G401 (cell line): ENCODE results near the gene NRROS. TPM values are rescaled to one million over a fixed set of nuclear protein-coding genes. Genes with fewer than 3 reads are reported as not detected.

Experiments
- DNase-seq: peaks from one replicate; pipeline ENCODE4 v3.0.0-alpha.2; 2015; ENCODE audit warnings: low spot score
- in situ Hi-C: cut with HindIII; loops from 2 replicates; pipeline ENCODE4 v1.10.0; 2016; ENCODE audit warnings: low sequenced_read_pairs, mixed read lengths
- total RNA-seq: library from RNA; depleted of rRNA; stranded (reverse); fragments of >200 nt; shearing (Covaris generic); gene quantifications from 2 replicates; pipeline ENCODE4 v1.2.3, GENCODE V29; 2014

NRROS gene
- total RNA-seq, 1 experiment from 2014 or later, result 7.1 TPM

GRCh38 chr3:196667056-196667825 lies 27.7 kb downstream of the NRROS start:
- in situ Hi-C loops, result no loop called here

DNA sequence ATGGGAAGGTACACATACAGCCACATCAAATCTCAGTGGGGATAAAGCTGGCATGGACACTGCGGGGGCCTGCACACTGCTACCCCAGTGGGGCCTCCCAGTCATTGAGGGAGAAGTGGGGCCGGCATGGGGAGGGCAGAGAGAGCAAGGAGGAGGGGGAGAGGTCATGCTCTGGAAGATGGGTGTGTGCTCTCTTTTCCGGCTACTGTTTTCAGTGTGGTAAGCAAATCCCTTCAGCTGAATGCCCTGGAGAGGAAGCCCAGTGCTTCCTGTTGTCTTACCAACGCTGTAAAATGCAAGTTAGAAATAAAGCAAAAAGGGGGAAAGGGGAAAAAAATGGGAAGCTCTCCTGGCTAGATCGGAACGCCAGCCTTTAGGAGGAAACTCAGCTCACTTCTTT lies 30.8 kb downstream of the NRROS start:
- no peak for DNase-seq
- in situ Hi-C loops, result no loop called here

More at GRCh38 chr3:196667056-196667825, 27.7 kb downstream of the NRROS start:
- no peak for DNase-seq

GRCh38 chr3:196673632-196674031 lies 34.1 kb downstream of the NRROS start:
- in situ Hi-C loops, result no loop called here
- DNase-seq, result no peak

GRCh38 chr3:196677353-196677752 lies 37.9 kb downstream of the NRROS start:
- no peak for DNase-seq
- in situ Hi-C loops, result no loop called here

- no peak for DNase-seq
- in situ Hi-C loops, result no loop called here
Measured at GRCh38 chr3:196677931-196678330, 38.4 kb downstream of the NRROS start.

DNA sequence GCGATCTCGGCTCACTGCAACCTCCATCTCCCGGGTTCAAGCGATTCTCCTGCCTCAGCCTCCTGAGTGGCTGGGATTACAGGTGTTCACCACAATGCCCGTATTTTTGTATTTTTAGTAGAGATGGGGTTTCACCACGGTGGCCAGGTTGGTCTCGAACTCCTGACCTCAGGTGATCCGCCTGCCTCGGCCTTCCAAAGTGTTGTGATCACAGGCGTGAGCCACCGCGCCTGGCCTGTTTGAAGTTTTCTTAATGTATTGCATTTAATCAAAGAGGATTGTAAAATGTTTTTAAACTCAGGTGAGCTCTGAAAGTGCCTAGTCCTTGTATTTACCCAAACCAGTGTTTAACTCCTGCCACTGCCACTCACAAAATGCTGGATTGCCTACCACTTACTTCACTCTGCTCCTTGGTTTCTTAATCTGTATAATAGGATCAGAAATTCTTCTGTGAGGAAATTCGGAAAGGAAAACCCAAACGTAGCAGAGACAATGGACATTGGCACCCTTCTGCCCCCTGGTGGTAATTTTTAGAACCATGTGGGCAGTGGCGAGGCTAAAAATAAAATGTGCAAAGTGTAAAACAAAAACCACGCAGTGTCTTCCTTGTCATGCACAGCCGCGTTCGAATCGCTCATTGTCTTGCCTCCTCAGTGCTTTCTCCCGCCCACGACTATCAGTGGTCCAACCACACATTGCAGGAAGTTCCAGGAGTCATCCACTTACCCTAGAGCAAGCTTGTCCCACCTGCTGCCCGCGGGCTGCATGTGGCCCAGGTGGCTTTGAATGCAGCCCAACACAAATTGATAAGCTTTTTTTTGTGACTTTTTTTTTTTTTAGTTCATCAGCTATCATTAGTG lies 45.3 kb downstream of the NRROS start:
- peak; percentile 80 for DNase-seq
- in situ Hi-C loops, result no loop called here

GRCh38 chr3:196686436-196686835 lies 46.9 kb downstream of the NRROS start:
- DNase-seq, result no peak
- in situ Hi-C loops, result no loop called here

GRCh38 chr3:196688349-196688748 lies 48.9 kb downstream of the NRROS start:
- in situ Hi-C loops, result no loop called here
- DNase-seq, result no peak

- in situ Hi-C loops, result no loop called here
- DNase-seq, result no peak
Measured at GRCh38 chr3:196689941-196690660, 50.6 kb downstream of the NRROS start.

DNA sequence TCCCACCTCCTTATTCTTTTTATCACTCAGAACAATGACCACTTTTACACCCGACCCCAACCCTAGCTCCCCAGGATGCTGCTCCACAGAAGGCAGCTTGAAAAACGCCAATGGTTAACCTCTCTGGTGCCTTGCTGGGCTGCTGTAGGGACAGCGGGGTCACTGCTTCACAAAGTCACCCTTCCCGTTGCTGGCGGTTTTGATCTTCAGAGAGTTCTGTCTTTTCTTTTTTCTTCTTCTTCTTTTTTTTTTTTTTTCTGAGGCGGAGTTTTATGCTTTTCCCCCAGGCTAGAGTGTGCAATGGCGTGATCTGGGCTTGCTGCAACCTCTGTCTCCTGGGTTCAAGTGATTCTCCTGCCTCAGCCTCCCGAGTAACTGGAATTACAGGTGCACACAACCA lies 51.9 kb downstream of the NRROS start:
- in situ Hi-C loops, result no loop called here
- no peak for DNase-seq

DNA sequence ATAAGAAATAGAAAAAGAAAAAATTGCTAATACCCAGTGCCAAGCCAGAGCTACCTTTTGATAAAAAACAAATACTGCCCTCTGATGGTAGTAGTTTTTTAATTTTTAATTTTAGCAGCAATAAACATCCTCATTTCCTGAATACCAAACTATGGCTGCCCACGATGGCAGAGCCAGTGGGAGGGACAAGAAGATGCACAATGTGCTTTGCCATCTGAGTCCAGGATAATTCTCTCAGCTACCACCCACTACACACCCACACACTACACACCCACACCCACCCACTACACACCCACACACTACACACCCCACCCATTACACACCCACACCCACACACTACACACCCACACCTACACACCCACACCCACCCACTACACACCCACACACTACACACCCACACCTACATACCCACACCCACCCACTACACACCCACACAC lies 54.7 kb downstream of the NRROS start:
- no peak for DNase-seq
- in situ Hi-C loops, result no loop called here

- in situ Hi-C loops, result no loop called here
- no peak for DNase-seq
Measured at GRCh38 chr3:196694941-196695848, 55.7 kb downstream of the NRROS start.

- in situ Hi-C loops, result no loop called here
- no peak for DNase-seq
Measured at GRCh38 chr3:196695849-196696226, 56.3 kb downstream of the NRROS start.

DNA sequence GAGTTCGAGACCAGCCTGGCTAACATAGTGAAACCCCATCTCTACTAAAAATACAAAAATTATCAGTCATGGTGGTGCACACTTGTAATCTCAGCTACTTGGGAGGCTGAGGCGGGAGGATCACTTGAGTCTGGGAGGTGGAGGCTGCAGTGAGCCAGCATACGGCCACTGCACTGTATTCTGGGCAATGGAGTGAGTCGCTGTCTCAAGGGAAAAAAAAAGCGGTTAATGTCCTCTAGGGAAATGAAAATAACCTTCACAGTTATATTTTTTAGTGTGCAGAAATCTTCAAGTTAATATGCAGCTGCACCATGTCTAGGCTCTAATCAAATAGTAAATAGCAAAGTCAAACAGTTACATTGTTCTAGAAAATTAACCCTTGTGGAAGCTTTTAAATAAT lies 57.8 kb downstream of the NRROS start:
- DNase-seq, result no peak
- in situ Hi-C loops, result no loop called here

DNA sequence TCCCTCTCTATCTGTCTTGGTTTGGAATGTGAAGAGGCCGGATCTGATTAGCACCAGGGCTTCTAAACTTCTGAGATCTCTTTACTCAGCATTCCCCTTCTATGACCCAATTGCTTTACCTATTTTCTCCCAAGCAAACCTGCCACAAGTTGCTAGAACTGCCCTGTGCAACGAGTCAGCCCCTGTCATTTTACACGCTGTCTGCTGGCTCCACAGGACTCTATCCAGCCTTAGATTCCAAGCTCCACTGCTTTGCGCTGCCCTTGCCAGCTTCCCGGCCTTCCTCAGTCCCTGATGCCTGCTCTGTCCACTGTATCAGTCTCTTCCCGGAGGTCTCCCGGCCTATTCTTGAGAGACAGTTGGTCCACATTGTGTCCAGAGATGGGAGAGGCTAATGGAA lies 60.3 kb downstream of the NRROS start:
- DNase-seq, result no peak
- in situ Hi-C loops, result no loop called here

DNA sequence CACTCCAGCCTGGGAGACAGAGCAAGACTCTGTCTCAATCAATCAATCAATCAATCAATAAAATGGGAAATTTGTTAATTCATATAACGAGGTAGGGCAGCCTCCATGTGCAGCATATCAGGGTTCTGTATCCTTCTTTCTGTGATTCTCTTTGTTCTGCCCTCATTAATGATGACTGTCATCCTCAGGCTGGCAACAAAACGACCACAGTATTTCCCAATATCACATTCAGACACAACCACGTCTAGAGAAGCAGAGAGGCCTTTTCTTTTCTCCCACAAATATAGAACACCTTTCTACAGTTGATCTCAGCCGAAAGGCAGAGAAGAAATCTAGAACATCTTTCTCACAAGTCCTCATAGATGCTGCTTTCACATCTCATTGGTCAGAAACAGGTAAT lies 61.3 kb downstream of the NRROS start:
- in situ Hi-C loops, result no loop called here
- no peak for DNase-seq

GRCh38 chr3:196706327-196706726 lies 66.8 kb downstream of the NRROS start:
- DNase-seq, result no peak
- in situ Hi-C loops, result no loop called here

DNA sequence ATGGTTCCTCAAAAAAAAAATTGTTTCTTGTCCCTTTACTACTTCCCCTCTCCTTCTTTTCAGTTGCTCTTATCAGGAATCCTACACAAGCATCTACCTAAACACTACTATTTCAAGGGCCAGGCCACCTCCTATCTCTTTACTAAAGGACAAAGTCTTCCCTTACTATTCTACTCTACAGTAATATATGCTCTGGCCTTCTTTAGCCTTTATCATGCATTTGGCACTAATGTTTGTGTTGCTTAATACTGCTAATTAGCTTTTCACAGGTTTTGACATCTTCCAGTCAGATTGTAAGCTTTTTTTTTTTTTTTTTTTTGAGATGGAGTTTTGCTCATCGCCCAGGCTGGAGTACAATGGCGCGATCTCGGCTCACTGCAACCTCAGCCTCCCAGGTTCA lies 67.2 kb downstream of the NRROS start:
- no peak for DNase-seq
- in situ Hi-C loops, result no loop called here

DNA sequence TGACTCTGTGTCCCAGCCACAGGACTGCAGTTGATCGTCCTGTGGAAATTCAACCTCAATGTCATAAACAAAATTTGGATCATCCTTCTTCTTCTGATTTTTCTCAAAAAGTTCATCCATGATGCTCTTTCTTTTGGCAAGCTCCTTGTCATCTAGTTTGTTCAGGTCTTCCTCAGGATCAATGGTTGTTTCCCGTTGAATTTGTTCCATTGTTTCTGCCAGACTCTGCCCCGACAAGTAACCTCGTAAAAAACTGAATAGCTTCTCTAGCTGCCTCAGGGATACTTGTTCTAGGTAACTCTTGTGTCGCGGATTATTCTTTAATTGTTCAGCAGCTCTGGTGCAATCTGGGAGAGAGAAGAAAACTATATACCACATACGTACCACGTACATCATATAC lies 68.1 kb downstream of the NRROS start:
- no peak for DNase-seq
- in situ Hi-C loops, result no loop called here
